Activated effector memory CD4-positive, alpha-beta T cell treated with Interleukin-2 at 50 U/mL for 16 hours (primary cell): ENCODE measurements around the gene GSX2.
"Not testable (repeated sequence)": the region's sequence is repeated elsewhere in the genome, so short reads cannot be mapped to it uniquely, and the experiment has no call there.

Experiments used
- DNase-seq: peaks from one replicate; pipeline ENCODE4 v3.0.0-alpha.2; 2020

Gene GSX2

GRCh38 chr4:54099748-54100574, at the start of gene GSX2:
TSS of gene GSX2 (plus strand) at chr4:54100163. CDS start at chr4:54100345, 182 bp downstream.
- DNase-seq = no peak

GRCh38 chr4:54050214-54050904, 49.6 kb upstream of the GSX2 start:
- DNase-seq = no peak

- DNase-seq = not testable (repeated sequence)
Measured at GRCh38 chr4:54053322-54053721, 46.6 kb upstream of the GSX2 start.

- DNase-seq = no peak
Measured at GRCh38 chr4:54054501-54054900, 45.5 kb upstream of the GSX2 start.

- no peak for DNase-seq
Measured at GRCh38 chr4:54055494-54055893, 44.5 kb upstream of the GSX2 start.

GRCh38 chr4:54056360-54056759, 43.6 kb upstream of the GSX2 start:
- DNase-seq = no peak

GRCh38 chr4:54058171-54058570, 41.8 kb upstream of the GSX2 start:
- no peak for DNase-seq

- no peak for DNase-seq
Measured at GRCh38 chr4:54060116-54060515, 39.8 kb upstream of the GSX2 start.

GRCh38 chr4:54061067-54061466, 38.9 kb upstream of the GSX2 start:
- DNase-seq = no peak

- DNase-seq = no peak
Measured at GRCh38 chr4:54061873-54062272, 38.1 kb upstream of the GSX2 start.

- no peak for DNase-seq
Measured at GRCh38 chr4:54062392-54062791, 37.6 kb upstream of the GSX2 start.

- DNase-seq = no peak
Measured at GRCh38 chr4:54063229-54063628, 36.7 kb upstream of the GSX2 start.

- DNase-seq = peak; percentile 35
Measured at GRCh38 chr4:54063737-54064316, 36.1 kb upstream of the GSX2 start.

- DNase-seq = peak; percentile 96
Measured at GRCh38 chr4:54064317-54065111, 35.4 kb upstream of the GSX2 start, which contains the start of gene CHIC2. TSS of gene CHIC2 (minus strand) at chr4:54064605. CDS start at chr4:54064300, 305 bp downstream.

- no peak for DNase-seq
Measured at GRCh38 chr4:54065282-54066087, 34.5 kb upstream of the GSX2 start.

- no peak for DNase-seq
Measured at GRCh38 chr4:54066088-54066415, 33.9 kb upstream of the GSX2 start.

GRCh38 chr4:54066718-54067129, 33.2 kb upstream of the GSX2 start:
- DNase-seq = no peak

GRCh38 chr4:54067166-54067565, 32.8 kb upstream of the GSX2 start:
- no peak for DNase-seq

- DNase-seq = no peak
Measured at GRCh38 chr4:54073271-54073880, 26.6 kb upstream of the GSX2 start.

GRCh38 chr4:54074381-54074780, 25.6 kb upstream of the GSX2 start:
- no peak for DNase-seq

- no peak for DNase-seq
Measured at GRCh38 chr4:54076673-54077072, 23.3 kb upstream of the GSX2 start.

GRCh38 chr4:54077812-54078211, 22.2 kb upstream of the GSX2 start:
- DNase-seq = no peak
